ENCODE results near the gene LRCH1.
A peak's percentile ranks its signal among the peaks of the same experiment; 100 is the strongest.

LRCH1 gene

GRCh38 chr13:46562152-46562551, 9.2 kb downstream of the LRCH1 start:
- no peak for DNase-seq

GRCh38 chr13:46562581-46562980, 9.6 kb downstream of the LRCH1 start:
- DNase-seq, result no peak

GRCh38 chr13:46565808-46566750, 13.1 kb downstream of the LRCH1 start:
- DNase-seq, result no peak

GRCh38 chr13:46567671-46568070, 14.7 kb downstream of the LRCH1 start:
- no peak for DNase-seq

- DNase-seq, result no peak
Observed at GRCh38 chr13:46569456-46569855, 16.5 kb downstream of the LRCH1 start.

GRCh38 chr13:46570273-46570672, 17.3 kb downstream of the LRCH1 start:
- DNase-seq, result no peak

- DNase-seq, result peak; percentile 67
Observed at GRCh38 chr13:46571189-46571908, 18.4 kb downstream of the LRCH1 start.

- DNase-seq, result no peak
Observed at GRCh38 chr13:46571909-46572595, 19.1 kb downstream of the LRCH1 start.

- DNase-seq, result no peak
Observed at GRCh38 chr13:46572752-46573431, 19.9 kb downstream of the LRCH1 start.

GRCh38 chr13:46575301-46575771, 22.4 kb downstream of the LRCH1 start:
- DNase-seq, result no peak

GRCh38 chr13:46575818-46576221, 22.9 kb downstream of the LRCH1 start:
- DNase-seq, result no peak

- no peak for DNase-seq
Observed at GRCh38 chr13:46576762-46577161, 23.8 kb downstream of the LRCH1 start.

- no peak for DNase-seq
Observed at GRCh38 chr13:46577696-46578589, 25.0 kb downstream of the LRCH1 start.

GRCh38 chr13:46578590-46578975, 25.6 kb downstream of the LRCH1 start:
- no peak for DNase-seq

- no peak for DNase-seq
Observed at GRCh38 chr13:46580362-46580839, 27.4 kb downstream of the LRCH1 start.

GRCh38 chr13:46582190-46582589, 29.2 kb downstream of the LRCH1 start:
- DNase-seq, result no peak

- DNase-seq, result no peak
Observed at GRCh38 chr13:46586751-46587514, 34.0 kb downstream of the LRCH1 start.

GRCh38 chr13:46587807-46588418, 34.9 kb downstream of the LRCH1 start:
- no peak for DNase-seq

- DNase-seq, result no peak
Observed at GRCh38 chr13:46592385-46592784, 39.4 kb downstream of the LRCH1 start.

- no peak for DNase-seq
Observed at GRCh38 chr13:46593398-46593797, 40.4 kb downstream of the LRCH1 start.

Data from islet precursor cell (in vitro differentiated cells).